Psoas muscle (tissue), 8 donors: ENCODE data around the gene PDZRN4. TPM values are rescaled to one million over a fixed set of nuclear protein-coding genes. Genes with fewer than 3 reads are reported as not detected.

Experiments used
- ATAC-seq, 4 donors: fragments of 200-7000 bp; cut with Tn5 transposase; one replicate each; pipeline ENCODE4 v1.9.1; 2020; ENCODE audit warnings: moderate library complexity in 3 of 4, mild to moderate bottlenecking in 2 of 4
- DNase-seq, 2 donors: peaks; one replicate each; pipeline ENCODE4 v3.0.0-alpha.2; 2020
- H3K27ac ChIP-seq: fragments of 200-600 bp; one replicate; pipeline ENCODE4 v1.8.0; 2022
- H3K27me3 ChIP-seq, 3 donors: fragments of 200-600 bp in 1 of 3; one replicate each; pipeline versions ENCODE4 v1.6.1 to v1.8.0; 2013 to 2022; ENCODE audit warnings: low read length in 2 of 3, mild to moderate bottlenecking in 2 of 3, moderate library complexity in 1 of 3; ENCODE audit not compliant: insufficient read depth in 3 of 3
- H3K36me3 ChIP-seq, 2 donors: fragments of 200-600 bp in 1 of 2; one replicate each; pipeline versions ENCODE4 v1.6.1 to v1.8.0; 2013 to 2022; ENCODE audit warnings: low read depth in 1 of 2, mild to moderate bottlenecking in 1 of 2, moderate library complexity in 1 of 2; ENCODE audit not compliant: insufficient read depth in 1 of 2
- H3K4me1 ChIP-seq: fragments of 200-600 bp; one replicate; pipeline ENCODE4 v1.8.0; 2022
- H3K4me3 ChIP-seq: fragments of 200-600 bp; one replicate; pipeline ENCODE4 v1.8.0; 2022; ENCODE audit warnings: mild to moderate bottlenecking
- H3K9me3 ChIP-seq: fragments of 200-600 bp; one replicate; pipeline ENCODE4 v1.8.0; 2022
- CTCF ChIP-seq: fragments of 200-600 bp; IDR thresholded peaks from one replicate; pipeline ENCODE4 v1.8.0; 2022; ENCODE audit warnings: antibody characterized with exemption
- WGBS, 3 donors: extraction: QIAGEN DNeasy Blood & Tissue Kit; methylation state at CpG; one replicate each; pipeline versions ENCODE4 v1.1.6 to v1.1.7; 2013; 5-methylcytosine and 5-hydroxymethylcytosine counted together
- intact Hi-C, 2 donors: fragments of 100-400 bp; cut with DNase I; formaldehyde crosslinking; loops; one replicate each; pipeline versions ENCODE4 v1.11.0 to v1.14.2; 2022
- polyA plus RNA-seq, 3 donors: library from polyadenylated mRNA; stranded (reverse); fragments of 200-250 nt; gene quantifications; one replicate each; pipeline ENCODE4 v1.2.3, GENCODE V29; 2013
- total RNA-seq, 4 donors: library from RNA; stranded (reverse); fragmentation: NEBNext Ultra II Directional in 2 of 4; extraction: Animal tissue kit (Norgen Biotek cat#: 25700) in 2 of 4; gene quantifications; one replicate each; pipeline versions ENCODE4 v1.2.1 to v1.2.4, GENCODE V29; 2021 to 2023
- donor health status: healthy with polysubstance abuse.
- donor health status: DM: no; HTN: no; CAD: no; lungs with moderate emphysema.
- donor health status: Bipolar disorder and iron deficiency.
- donor health status: healthy.
- donor health status: DM: yes; HTN: yes; CAD: no.
- donor health status: DM: no; HTN: no; CAD: no.
- donor health status: DM: no; HTN: no; CAD: no.
- donor health status: DM: yes; HTN: yes; CAD: no.

The PDZRN4 gene
- total and polyA plus RNA-seq, 7 donors = 0.11 to 0.39 (median 0.20) TPM; not detected in 1

- DNase-seq (no peak), ATAC-seq (no peak)
- Histone ChIP-seq H3K9me3 (no peaks in the 10 kb centered on the region), H3K4me1 (no peaks in the 10 kb centered on the region), H3K4me3 (no peak overlapping the region), H3K27ac (no peak overlapping the region), H3K36me3 (no peaks in the 10 kb centered on the region), H3K27me3 (no peaks in the 10 kb centered on the region)
- TF ChIP-seq CTCF = no peak
- intact Hi-C loops = no loop called here
- WGBS, 3 donors = 42 to 57% (median 46%) methylated on average over 4 of the region's 4 CpGs
These were observed 401.8 kb downstream of the PDZRN4 start for GRCh38 chr12:41589878-41590277.

- no peak for DNase-seq
- intact Hi-C loops = no loop called here
- H3K4me1 ChIP-seq = no peaks in the 10 kb centered on the region
- TF ChIP-seq CTCF = no peak
- WGBS, 3 donors = 75 to 87% (median 86%) methylated on average over 4 of the region's 4 CpGs
- H3K9me3 ChIP-seq = no peaks in the 10 kb centered on the region
- no peak overlapping the region for H3K27ac ChIP-seq
- no peaks in the 10 kb centered on the region for H3K27me3 ChIP-seq
- H3K4me3 ChIP-seq = no peak overlapping the region
- no peak for ATAC-seq
- no peaks in the 10 kb centered on the region for H3K36me3 ChIP-seq
These were observed 408.1 kb downstream of the PDZRN4 start for GRCh38 chr12:41596190-41596589.

- no peak for ATAC-seq
- H3K4me1 ChIP-seq = no peaks in the 10 kb centered on the region
- DNase-seq = no peak
- no peak overlapping the region for H3K27ac ChIP-seq
- no peaks in the 10 kb centered on the region for H3K36me3 ChIP-seq
- no peak overlapping the region for H3K4me3 ChIP-seq
- no peaks in the 10 kb centered on the region for H3K9me3 ChIP-seq
- no peak for TF ChIP-seq CTCF
- no peaks in the 10 kb centered on the region for H3K27me3 ChIP-seq
- intact Hi-C loops = no loop called here
- WGBS, 3 donors = 73 to 82% (median 75%) methylated on average over 3 of the region's 3 CpGs
These were observed 416.7 kb downstream of the PDZRN4 start for GRCh38 chr12:41604830-41605229.

GRCh38 chr12:41605545-41606305 lies 417.6 kb downstream of the PDZRN4 start:
- no peak for DNase-seq
- Histone ChIP-seq H3K27me3 (no peaks in the 10 kb centered on the region), H3K4me3 (no peak overlapping the region), H3K36me3 (no peaks in the 10 kb centered on the region), H3K4me1 (no peaks in the 10 kb centered on the region), H3K27ac (no peak overlapping the region), H3K9me3 (no peaks in the 10 kb centered on the region)
- intact Hi-C loops = no loop called here
- TF ChIP-seq CTCF = no peak
- ATAC-seq = no peak
- WGBS, 3 donors = 81 to 87% (median 84%) methylated on average over 16 of the region's 16 CpGs
